GM15510 (cell line): Measurements from ENCODE around the gene SHISA9.

Experiments
- POLR2A ChIP-seq: IDR thresholded peaks from 3 replicates; pipeline ENCODE4 v1.6.1; 2011; ENCODE audit warnings: borderline replicate concordance; ENCODE audit not compliant: insufficient read length; ENCODE audit errors: extremely low read depth

Gene SHISA9

DNA sequence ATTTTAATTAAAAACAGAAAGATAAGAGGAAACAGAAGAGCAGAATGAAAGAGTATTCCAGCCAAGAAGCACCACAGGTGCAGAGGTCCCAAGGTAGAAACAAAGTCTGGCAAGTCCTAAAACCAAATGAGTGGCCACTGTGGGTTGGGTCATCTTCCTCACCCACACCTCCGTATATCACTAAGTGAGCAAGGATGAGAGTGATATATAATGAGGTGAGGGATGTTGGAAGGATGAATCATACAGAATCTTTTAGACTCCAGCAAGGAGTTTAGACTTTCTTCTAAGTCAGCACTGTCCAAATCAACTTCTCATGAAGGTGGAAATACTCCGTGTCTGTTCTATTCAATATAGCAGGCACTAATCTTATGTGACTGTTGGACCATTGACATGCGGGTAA is 70.8 kb downstream of the SHISA9 start:
- TF ChIP-seq POLR2A, result no peak

DNA sequence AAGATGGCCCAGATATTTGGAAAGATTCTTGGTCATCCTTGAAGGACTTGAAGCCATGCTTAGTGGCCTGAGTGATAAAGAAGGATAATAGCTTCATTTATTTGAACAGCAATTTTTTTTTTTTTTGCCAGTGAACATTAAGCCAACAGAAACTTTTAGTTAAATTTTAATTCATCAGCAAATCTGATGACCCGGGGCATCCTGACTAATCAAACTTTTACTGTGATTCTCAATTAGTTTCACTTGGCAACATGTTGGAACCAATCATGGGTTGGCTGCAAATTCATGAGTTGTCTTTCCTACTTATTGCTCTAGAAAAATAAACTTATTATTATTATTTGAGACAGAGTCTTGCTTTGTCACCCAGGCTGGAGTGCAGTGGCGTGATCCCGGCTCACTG is 74.4 kb downstream of the SHISA9 start:
- TF ChIP-seq POLR2A, result no peak

DNA sequence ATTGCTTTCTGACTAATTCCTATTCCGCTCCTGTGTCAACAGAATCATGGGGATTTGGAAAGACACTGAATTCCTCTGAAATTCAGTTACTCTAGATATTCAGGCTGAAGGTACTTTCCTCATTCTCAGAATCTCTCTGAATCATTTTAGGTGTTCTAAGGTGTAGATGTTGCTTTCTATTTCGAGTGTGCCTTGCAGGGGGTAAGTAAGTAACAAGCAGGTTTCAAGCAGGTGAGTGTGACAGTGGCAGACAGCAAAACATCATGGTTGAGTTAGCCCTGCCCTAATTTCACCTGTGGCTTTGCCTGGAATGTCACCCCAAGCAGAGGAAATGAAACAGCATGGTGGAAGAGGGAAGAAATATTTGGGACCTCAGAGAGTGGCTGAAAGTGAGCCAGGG is 75.1 kb downstream of the SHISA9 start:
- no peak for TF ChIP-seq POLR2A

DNA sequence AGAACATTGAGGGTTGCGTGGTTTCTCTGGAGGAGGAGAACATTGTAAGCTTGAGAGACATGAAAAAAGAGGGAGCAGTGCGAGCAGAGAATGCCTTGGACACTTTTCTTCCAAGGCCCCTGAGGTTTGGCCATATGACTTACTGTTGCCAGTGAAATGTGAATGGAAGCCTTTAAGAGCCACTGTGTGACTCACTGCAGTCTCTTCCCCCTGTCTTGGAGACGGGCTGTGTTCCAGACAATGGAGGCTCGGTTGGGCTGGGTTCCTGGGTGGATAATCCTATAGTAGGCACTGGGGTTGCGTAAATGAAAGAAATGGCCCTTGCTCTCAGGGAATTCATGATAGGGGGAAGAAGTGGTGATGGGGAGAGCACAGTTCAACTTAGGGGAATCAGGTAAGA is 75.5 kb downstream of the SHISA9 start:
- no peak for TF ChIP-seq POLR2A

DNA sequence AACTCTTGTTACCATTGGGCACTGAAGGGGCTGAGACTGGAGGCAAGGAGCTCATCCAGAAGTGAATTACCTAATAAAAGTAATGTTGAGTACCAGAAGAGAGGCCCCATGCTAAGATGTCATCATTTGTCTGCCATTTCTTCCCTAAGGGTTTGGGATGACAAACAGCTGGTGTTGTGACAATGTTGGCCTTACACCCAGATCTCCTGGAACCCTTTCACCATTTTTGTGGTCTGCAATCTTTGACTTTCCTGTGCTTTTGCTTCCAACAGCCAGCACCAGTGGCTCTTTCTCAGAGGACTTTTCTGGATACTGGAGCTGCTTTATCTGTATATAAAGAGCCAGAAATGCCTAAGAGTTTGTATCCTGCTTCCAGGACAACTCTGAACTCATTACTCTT is 84.1 kb downstream of the SHISA9 start:
- TF ChIP-seq POLR2A, result no peak

DNA sequence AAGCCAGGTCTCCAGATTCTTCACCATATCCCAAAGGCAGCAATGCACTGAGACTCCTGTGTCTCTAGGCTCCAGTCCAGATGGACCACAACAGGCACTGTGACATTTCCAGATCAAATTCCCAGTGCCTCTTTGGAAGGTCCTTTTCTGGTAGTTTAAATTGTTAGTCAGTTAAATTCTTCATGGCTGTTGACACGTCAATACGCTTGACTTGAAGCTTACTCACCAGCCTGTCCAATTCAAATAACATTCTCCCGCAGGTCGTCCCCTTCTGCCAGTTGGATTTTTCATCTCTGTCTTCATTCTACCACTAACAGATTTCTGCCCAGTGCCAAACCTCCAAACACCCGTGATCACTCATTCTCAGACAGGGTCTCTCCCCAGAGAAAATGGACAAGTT is 86.7 kb downstream of the SHISA9 start:
- no peak for TF ChIP-seq POLR2A

DNA sequence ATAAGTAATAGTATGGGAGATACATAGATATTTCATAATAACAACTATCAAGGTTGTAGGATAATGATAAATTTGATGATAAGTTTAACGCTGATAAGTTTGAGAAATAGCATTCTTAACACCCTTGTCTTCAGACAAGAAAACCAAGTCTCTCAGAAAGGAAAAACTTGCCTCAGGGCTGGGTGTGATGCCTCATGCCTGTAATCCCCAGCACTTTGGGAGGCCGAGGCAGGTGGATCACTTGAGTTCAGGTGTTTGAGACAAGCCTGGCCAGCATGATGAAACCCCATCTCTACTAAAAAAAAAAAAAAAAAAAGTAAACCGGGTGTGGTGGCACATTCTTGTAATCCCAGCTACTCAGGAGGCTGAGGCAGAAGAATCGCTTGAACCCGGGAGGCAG is 90.7 kb downstream of the SHISA9 start:
- TF ChIP-seq POLR2A, result no peak

DNA sequence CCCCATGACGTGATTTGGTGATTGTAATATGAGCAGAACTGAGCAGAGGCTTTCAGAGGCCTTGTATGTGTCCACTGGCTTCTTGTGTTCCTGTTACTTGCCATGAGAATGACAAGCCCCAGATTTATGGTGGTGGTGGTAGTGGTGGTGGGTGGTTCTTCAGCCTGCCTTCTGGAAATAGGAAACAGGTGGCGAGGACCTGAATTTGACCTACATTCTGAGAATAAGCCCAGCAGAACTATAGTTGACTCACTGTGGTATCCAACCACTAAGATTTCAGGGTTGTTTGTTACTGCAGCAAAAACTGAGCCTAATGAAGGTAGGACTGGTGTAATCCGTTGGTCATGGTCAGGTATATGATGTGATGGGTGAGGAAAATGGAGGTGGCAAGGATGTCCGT is 93.0 kb downstream of the SHISA9 start:
- TF ChIP-seq POLR2A, result no peak

DNA sequence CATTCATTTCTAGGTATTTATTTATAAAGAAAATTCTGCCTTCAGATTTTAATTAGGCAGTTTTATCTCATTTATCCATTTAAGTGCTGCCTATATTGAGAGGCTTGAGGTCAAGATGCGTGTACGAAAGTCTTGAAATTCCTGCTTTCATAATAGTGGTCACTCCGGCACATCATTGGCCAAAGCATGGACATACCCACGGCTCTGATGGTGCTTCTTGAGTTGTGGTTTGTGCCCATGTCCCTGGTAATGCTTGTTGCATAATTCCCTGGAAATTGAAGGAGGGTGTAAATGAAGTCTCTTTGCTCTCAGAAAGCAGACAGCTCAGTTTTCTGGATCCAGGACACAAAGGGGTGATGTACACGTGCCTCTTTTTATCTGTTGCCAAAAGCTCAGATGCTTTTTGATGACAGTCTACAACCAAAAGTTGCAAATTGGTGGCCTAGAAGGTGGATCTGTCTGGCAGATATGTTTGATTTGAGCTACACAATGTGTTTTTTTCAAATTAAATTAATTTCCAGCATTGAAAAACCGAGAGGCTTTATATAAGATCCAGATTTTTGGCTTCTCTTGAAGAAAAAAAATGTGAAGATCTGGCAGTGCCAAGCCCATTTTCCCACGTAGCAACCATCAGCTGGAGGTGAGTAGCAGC is 94.4 kb downstream of the SHISA9 start:
- no peak for TF ChIP-seq POLR2A

DNA sequence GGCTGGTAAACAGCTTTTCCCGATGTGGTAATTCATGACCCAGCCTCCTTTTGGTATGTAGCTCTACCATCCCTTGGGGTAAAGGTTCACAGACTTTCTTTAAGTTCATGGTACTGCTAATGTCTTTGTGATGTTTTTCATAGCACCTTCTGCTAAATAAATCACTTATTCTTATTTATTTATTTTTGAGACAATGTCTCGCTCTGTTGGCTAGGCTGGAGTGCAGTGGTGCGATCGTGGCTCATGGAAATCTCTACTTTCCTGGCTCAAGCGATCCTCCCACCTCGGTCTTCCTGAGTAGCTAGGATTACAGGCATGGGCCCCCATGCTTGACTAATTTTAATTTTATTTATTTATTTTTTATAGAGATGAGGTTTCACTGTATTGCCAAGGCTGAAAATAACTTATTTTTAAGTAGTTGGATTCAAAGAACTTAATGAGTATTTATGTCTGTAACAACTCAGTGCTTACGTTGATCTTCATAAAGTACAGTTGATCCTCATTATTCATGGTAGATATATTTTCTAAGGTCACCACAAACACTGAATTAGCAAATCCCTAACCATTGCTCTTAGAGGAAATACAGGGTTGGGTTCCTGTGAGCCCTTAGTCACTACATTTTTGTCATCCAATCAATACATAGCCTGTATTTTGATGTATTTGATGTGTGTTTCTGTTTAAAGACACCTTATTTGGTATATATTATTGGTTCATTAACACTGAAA is 97.1 kb downstream of the SHISA9 start:
- TF ChIP-seq POLR2A, result no peak

DNA sequence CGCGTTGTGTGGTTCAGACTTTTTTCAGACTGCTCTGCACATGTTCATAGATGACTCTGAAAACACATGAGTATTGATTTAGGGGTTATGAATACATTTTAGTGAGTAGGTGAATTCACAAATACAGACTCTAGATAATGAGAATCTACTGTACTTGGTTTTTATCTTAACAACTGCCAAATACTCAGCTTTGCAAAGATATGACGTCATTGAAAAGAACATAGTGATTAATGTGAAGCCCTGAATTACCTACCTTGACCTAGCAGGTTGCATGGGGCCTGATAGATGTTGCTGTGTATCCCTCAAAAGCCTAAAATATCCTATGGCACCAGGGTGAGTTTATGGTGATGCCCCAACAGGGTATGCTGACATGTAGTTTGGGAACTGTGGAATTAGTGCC is 98.0 kb downstream of the SHISA9 start:
- no peak for TF ChIP-seq POLR2A

DNA sequence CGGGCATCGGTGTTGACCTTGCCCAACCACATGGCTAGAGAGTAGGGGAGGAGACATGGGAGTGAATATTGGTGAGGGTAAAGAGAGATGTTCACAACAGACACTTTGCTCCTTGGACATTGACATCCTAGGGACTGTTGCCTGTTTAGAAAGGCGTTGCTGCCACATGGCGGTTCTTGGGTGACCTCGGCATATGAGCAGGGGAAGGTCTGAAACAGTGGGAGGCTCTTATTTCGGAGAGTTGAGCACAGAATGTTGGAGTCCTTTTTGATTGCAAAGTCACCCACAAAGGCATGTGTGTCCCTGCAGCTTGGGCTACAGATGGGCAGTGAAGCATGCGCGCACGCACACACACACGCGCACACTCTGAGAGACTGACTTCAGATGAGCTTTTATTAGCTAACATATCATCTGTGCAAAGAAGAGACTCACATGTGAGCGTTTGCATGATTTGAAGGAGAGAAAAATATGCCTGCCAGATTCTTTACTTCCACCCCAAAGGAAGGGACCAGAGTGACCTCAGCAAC is 104.4 kb downstream of the SHISA9 start:
- no peak for TF ChIP-seq POLR2A

DNA sequence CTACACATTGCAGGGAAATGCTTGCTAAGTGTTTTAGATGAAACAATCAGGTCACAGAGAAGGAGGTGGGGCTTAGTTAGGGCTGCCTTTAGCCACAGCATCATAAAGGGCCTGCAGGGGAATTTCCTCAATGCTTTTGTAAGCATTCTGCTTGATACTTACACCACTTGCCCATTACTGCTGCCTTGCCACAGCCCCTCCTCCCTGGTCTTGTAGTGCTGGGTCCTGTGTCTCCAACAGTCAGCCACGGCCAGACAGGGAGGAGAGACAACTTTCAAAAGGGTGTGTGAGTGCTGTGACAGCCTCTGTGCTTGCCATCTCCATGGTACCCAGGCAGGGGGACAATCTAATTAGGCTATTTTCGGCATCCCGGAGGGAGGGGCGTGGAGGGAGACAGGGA is 111.2 kb downstream of the SHISA9 start:
- no peak for TF ChIP-seq POLR2A

DNA sequence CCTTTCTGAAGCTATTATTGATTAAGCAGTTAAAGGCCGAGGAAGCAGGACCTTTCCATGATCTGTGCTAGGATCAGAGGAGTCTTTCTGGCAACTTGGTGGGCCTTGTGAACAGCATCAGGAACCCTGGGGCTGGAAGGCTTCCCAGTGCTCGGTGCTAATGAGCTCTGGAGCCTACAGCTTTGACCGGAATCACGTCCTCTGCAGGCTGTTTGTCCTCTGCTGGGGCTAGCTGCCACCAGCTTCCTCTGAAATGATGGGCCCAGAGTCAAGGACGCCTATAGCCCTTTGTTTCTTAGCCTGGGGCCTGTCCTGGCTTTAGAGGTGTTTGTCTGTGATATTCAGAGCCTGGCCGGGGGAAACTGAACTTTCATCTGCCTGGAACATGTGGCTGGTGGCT is 111.6 kb downstream of the SHISA9 start:
- no peak for TF ChIP-seq POLR2A

DNA sequence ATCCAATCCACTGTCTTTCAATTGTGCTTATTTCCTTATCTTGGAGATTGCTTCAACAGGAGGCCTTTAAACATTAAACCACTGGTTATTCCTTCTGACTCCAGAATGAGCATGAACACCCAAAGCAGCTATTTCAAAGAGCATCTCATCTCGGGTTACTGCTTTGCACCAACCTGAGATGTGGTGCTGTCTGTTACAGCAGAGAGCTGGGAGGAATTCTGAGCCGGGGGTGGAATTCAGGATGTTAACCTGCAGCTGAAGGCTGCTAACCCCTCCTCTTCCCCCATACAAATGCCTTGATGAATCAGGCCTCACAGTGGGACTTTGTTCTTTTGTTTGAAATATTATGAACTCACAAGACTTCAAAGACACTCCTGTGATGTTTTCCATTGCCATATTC is 113.1 kb downstream of the SHISA9 start:
- no peak for TF ChIP-seq POLR2A

DNA sequence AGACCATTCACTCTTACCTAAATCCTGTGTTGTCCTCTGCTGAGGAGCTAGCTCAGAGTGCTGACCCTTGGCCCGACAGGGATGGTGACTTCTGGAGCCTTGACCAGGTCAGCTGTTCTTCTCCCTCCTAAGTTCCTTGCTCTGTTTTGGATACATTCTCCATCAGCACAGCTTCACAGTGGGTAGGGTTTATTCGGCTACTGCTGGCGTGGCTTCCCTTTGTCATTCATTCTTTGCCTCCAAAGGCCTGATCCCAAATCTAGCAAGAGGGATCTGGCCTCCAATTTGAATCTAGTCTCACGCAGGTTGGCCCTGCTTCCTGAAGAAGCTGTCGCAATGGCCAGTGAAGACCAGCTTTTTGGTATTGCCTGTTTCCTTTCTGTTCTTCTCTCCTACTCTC is 116.6 kb downstream of the SHISA9 start:
- TF ChIP-seq POLR2A, result no peak
